ENCODE measurements around the gene RNF224. TPM values are rescaled to one million over a fixed set of nuclear protein-coding genes. Genes with fewer than 3 reads are reported as not detected.
A peak's percentile ranks its signal among the peaks of the same experiment; 100 is the strongest.

RNF224 gene
- total RNA-seq, 1 donor from 2014 or later = not detected

DNA sequence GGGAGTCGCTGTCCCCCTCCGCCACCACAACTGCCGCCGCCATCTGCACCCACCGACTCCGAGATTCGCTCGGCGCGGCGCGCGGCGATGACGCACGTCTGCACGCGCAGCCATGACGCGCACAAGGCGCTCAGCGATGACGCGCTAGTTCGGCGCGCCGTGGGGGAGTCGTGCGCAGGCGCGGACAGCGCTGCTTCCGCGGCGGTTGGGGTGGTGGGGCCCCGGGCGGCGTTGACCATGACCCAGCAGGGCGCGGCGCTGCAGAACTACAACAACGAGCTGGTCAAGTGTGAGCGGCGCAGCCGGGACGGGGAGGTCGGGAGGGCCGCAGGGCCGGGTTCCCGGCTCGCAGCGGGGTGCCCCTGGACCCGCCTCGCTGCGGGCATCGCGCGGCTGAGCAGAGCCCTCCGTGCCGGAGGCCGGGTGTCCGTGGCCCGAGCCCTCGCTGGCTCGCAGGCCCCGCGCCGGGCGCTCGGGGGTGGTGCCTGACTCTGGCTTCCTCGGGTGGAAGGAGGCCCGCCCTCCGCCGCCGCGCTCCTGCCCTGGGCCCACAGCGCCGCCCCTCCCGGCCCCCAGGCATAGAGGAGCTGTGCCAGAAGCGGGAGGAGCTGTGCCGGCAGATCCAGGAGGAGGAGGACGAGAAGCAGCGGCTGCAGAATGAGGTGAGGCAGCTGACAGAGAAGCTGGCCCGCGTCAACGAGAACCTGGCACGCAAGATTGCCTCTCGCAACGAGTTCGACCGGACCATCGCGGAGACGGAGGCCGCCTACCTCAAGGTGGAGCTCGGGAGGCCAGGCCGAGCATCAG lies 38.6 kb upstream of the RNF224 start, which contains the start of the genes ANAPC2 and SSNA1:
Gene ANAPC2, minus strand, starts transcription at position 71 of the 807 bp plus-strand sequence. Its CDS starts 28 bp downstream, at position 43.
Gene SSNA1, plus strand, starts transcription at position 187 of the 807 bp plus-strand sequence. Its CDS starts 51 bp downstream, at position 238.
- Mint-ChIP-seq H3K36me3 (ENCODE audit: low read depth) (peaks cover 29% of the 10 kb centered on the region), H3K4me3 (peak within 1 kb of the TSS; percentile 91), H3K4me1 (peaks cover 22% of the 10 kb centered on the region), H3K27ac (peak within 1 kb of the TSS; percentile 94), H3K27me3 (no peaks in the 10 kb centered on the region), H3K9me3 (no peaks in the 10 kb centered on the region)
- DNase-seq = peak; percentile 99
- intact Hi-C loops (cut with micrococcal nuclease) = loop anchor here (1.0 to 2.0 kb wide), 5 partner anchors 12 to 59 kb away; partner anchors contain the start of genes NDOR1, TMEM203 and TPRN

DNA sequence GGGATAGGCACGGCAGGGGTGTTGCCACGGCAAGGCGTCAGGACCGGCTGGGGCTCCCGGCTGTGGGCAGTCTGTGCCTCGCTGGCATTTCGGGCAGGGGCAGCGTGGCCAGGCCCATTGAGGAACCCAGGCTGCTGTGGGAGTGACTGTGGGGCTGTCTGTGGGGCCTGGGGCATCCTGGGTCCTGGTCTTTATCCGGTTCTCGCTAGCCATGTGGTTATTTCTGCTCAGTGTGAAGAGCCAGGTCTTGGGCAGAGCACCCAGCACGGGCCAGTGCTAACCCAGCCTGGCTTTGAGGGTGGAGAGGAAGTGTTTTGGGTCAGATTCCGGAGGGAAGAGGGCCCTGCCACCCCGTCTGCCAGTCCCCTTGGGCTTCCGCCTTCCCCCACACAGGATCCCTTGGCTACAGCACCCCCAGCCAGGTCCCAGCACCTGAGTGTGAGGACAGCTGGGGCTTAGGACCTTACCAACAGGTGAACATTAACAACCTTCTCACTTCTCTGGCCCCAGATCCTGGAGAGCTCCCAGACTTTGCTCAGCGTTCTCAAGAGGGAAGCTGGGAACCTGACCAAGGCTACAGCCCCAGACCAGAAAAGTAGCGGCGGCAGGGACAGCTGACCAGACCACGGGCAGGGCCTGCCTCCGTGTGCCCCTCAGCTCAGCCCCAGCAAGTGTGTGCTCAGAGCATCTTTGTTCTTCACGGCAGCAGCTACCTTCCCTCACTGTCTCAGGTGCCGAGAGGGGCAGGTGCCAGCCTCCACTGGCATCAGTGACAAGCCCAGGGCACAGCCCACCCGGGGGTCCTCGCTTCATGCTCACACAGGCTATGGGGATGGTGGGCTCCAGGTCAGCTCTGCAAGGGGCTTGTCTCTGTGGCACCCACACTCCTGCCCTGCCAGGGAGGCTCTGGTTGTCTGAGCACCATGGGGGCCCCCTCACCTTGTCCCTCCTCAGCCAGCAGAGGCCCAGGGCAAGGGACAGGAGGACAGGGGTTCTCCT lies 37.7 kb upstream of the RNF224 start:
- Mint-ChIP-seq H3K4me1 (peaks cover 19% of the 10 kb centered on the region), H3K9me3 (no peaks in the 10 kb centered on the region), H3K4me3 (peak overlapping the region; percentile 91), H3K27ac (peak overlapping the region; percentile 94), H3K27me3 (no peaks in the 10 kb centered on the region), H3K36me3 (ENCODE audit: low read depth) (peaks cover 23% of the 10 kb centered on the region)
- DNase-seq = no peak
- intact Hi-C loops (cut with micrococcal nuclease) = loop anchor here (1.0 to 2.0 kb wide), 2 partner anchors 47 to 60 kb away; no protein-coding TSS in a partner anchor

DNA sequence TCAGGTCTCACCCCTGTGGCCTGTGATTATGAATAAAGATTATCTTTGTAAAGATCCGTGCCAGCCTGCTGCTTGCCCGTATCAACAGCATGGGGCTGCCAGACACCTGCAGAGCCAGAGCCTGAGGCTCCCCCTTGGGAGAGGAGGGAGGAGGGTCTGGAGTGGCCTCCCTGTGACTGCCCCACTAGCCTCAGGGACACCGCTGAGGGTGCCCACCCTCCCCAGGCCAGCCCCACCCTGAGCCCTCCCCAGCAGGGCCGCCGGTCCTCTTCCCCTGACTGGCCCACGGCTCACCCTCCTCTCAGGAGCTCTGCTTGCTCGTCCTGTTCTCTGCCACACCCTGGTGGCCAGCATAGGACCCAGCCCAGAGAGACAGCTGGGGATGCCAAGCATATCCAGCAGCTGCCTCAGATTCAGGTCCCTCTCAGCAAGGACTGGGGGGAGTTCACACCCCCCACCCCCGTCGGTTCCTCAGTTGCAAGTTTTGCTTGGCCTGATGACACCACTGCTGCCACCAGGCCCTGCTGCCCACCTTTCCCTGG lies 36.9 kb upstream of the RNF224 start:
- no peak for DNase-seq
- peak overlapping the region; percentile 91 for H3K4me3 Mint-ChIP-seq
- intact Hi-C loops (cut with micrococcal nuclease) = no loop called here
- peaks cover 23% of the 10 kb centered on the region for H3K36me3 Mint-ChIP-seq (ENCODE audit: low read depth)
- no peaks in the 10 kb centered on the region for H3K9me3 Mint-ChIP-seq
- H3K4me1 Mint-ChIP-seq = peaks cover 19% of the 10 kb centered on the region
- peak overlapping the region; percentile 66 for H3K27ac Mint-ChIP-seq
- no peaks in the 10 kb centered on the region for H3K27me3 Mint-ChIP-seq

DNA sequence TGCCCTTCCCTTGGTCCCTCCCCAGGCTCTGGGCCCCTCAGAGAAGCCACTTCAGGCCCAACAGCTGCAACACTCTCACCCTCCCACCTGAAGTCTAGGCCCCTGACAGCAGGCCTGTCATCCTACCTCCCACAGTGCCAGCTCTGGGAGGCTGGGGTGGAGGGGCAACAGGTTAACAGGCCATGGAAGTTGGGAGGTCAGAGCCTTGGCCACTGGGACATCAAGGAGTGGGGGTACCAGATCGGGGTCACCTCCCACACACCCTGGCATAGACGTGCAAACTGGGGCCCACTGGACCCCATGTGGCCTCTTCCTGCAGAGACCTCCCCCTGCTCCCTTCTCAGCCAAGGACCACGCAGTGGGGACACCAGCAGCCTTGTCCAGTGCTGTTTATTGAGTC lies 36.1 kb upstream of the RNF224 start:
- no peaks in the 10 kb centered on the region for H3K9me3 Mint-ChIP-seq
- H3K27ac Mint-ChIP-seq = no peak overlapping the region
- no peaks in the 10 kb centered on the region for H3K27me3 Mint-ChIP-seq
- intact Hi-C loops (cut with micrococcal nuclease) = no loop called here
- H3K4me1 Mint-ChIP-seq = peaks cover 19% of the 10 kb centered on the region
- H3K4me3 Mint-ChIP-seq = peak overlapping the region; percentile 67
- no peak for DNase-seq
- H3K36me3 Mint-ChIP-seq (ENCODE audit: low read depth) = peaks cover 23% of the 10 kb centered on the region

DNA sequence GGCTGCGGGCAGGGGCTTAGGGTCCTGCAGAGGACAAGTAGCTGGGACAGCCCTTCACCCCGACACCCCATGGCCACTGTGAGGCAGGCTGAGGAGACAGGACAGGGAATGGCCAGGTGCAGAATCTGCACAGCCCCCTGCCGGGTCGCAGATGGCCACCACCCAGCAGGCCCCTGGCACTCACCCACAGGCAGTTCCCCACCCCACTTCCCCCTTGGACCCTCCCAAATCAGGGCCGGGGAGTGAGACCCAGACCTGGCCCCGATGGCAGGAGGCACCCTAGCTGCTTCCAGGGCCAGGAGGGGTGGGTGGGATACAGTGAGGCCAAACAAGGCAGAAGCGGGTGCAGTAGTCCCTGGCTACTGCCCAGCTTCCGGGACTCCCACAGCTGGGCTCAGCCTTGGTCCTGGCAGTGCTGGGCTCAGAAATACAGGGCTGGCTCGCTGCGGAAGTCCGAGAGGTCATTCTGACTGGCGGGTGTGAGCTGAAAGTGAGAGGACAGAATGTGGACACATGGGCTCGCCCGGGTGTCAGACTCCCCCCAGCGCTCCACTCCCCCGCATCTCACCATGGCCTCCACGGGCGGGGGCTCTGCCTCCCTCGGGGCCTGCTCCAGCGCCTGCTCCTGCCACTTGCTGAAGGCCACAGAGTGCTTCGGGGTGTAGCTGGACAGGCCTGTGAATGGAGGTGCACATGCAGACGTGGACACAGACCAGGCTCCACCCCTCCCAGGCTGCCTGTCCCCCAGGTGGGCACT lies 35.4 kb upstream of the RNF224 start:
- intact Hi-C loops (cut with micrococcal nuclease) = no loop called here

DNA sequence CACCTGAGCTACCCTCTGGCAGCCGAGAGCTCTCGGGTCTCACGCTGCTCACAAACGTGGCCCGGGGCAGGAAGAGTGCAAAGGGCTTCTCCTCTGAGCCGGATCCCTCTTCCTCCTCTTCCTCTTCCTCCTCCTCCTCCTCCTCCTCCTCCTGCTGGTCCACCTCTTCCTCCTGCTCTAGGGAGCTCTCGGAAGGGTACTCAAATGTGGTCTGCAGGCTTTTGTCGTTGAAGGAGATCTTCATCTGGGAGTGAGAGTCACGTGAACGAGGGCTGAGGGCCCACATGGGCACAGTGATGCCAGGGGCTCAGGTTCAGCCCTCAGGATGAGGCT lies 34.9 kb upstream of the RNF224 start:
- no peak for DNase-seq
- no peak overlapping the region for H3K27ac Mint-ChIP-seq

More for the DNA sequence above, 35.4 kb upstream of the RNF224 start:
- Mint-ChIP-seq H3K27me3 (no peaks in the 10 kb centered on the region), H3K36me3 (ENCODE audit: low read depth) (peaks cover 22% of the 10 kb centered on the region), H3K4me3 (no peak overlapping the region), H3K27ac (no peak overlapping the region), H3K4me1 (peaks cover 15% of the 10 kb centered on the region), H3K9me3 (no peaks in the 10 kb centered on the region)
- no peak for DNase-seq

DNA sequence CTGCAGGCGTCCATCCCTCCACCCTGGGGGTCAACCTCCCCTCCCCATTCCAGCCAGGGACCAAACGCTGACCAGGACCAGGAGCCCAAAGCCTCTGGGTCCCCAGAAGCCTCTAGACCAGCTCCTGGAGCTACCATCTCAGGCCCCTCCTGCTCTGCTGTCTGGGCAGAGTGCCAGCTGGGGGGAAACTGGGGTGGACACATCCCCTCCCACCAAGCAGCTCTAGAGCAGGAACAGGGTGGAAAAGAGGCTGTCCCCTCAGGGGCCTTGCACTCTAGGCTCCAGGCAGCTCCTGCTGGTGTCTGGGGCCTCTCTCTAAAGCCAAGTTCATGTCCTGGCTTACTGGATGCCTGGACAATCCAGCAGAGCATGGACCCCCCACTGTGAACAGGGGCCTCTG lies 34.4 kb upstream of the RNF224 start:
- no peaks in the 10 kb centered on the region for H3K27me3 Mint-ChIP-seq
- peaks cover 19% of the 10 kb centered on the region for H3K36me3 Mint-ChIP-seq (ENCODE audit: low read depth)
- no peaks in the 10 kb centered on the region for H3K9me3 Mint-ChIP-seq
- intact Hi-C loops (cut with micrococcal nuclease) = no loop called here
- peaks cover 7% of the 10 kb centered on the region for H3K4me1 Mint-ChIP-seq
- no peak overlapping the region for H3K27ac Mint-ChIP-seq
- no peak overlapping the region for H3K4me3 Mint-ChIP-seq
- no peak for DNase-seq

More for the DNA sequence above, 34.9 kb upstream of the RNF224 start:
- peaks cover 19% of the 10 kb centered on the region for H3K36me3 Mint-ChIP-seq (ENCODE audit: low read depth)
- no peaks in the 10 kb centered on the region for H3K27me3 Mint-ChIP-seq
- intact Hi-C loops (cut with micrococcal nuclease) = no loop called here
- no peaks in the 10 kb centered on the region for H3K9me3 Mint-ChIP-seq
- H3K4me1 Mint-ChIP-seq = peaks cover 11% of the 10 kb centered on the region
- H3K4me3 Mint-ChIP-seq = no peak overlapping the region

DNA sequence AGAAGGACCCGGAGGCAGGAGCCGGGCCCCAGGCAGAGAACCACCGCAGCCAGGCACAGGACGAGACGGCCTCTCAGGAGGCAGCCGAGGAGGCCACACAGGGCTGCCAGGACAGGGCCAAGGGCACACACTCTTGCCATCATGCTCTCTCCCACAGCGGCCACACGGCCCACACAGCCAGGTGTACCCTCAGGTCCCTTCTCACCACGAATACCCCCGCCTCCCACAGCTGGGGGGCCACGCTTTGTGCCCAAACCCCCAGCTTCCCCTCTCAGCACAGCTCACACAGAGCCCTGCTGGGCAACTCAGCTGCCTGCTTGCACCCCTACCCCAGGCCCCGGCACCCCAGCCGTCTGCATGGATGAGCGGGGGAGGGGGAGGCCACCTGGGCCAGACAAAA lies 33.5 kb upstream of the RNF224 start:
- DNase-seq = no peak
- H3K27me3 Mint-ChIP-seq = no peaks in the 10 kb centered on the region
- intact Hi-C loops (cut with micrococcal nuclease) = no loop called here
- no peak overlapping the region for H3K27ac Mint-ChIP-seq
- H3K9me3 Mint-ChIP-seq = no peaks in the 10 kb centered on the region
- no peak overlapping the region for H3K4me3 Mint-ChIP-seq
- H3K4me1 Mint-ChIP-seq = peaks cover 6% of the 10 kb centered on the region
- peaks cover 16% of the 10 kb centered on the region for H3K36me3 Mint-ChIP-seq (ENCODE audit: low read depth)

DNA sequence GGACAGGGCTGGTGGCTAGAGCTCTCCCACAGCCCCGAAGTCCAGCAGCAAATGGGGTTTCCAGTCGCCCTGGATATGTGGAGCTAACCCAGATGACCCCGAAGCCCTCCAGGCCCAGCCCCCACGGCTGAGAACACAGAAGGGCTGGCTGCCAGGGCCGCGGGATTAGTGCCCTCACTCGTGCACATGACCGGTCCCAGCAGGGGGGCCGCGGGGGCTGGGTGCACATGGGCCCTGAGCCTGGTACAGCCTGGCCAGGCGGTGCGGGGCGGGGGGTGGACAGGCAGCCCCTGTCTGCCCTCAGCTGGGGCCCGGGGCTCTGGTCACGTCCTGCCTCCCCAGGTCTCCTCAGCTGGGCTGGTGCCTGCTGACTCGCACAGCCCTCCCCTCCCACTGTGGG lies 32.9 kb upstream of the RNF224 start:
- Mint-ChIP-seq H3K27ac (no peak overlapping the region), H3K9me3 (no peaks in the 10 kb centered on the region), H3K4me3 (no peak overlapping the region), H3K27me3 (no peaks in the 10 kb centered on the region), H3K36me3 (ENCODE audit: low read depth) (peaks cover 11% of the 10 kb centered on the region), H3K4me1 (peaks cover 3% of the 10 kb centered on the region)
- DNase-seq = no peak
- intact Hi-C loops (cut with micrococcal nuclease) = no loop called here

DNA sequence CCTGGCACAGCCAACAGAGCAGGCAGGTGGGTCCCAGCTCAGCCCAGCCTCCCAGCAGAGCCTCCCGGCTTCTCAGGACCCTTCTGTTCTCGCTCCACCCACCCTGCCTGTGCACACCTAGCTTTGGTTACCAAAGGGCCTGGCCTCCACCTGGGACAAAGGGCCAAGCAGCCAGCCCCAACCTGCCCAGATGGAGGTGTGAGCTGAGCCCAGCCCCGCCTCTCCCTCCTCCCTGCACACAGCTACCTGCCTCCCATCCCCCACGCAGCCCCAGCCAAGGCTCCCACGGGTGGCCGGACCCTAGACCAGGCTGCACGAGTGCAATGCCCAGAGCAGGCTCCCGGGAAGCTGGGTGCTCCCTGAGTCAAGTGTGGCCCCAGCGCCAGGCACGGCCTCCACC lies 32.4 kb upstream of the RNF224 start:
- no peak for DNase-seq
- no peak overlapping the region for H3K27ac Mint-ChIP-seq
- intact Hi-C loops (cut with micrococcal nuclease) = no loop called here
- no peaks in the 10 kb centered on the region for H3K9me3 Mint-ChIP-seq
- no peak overlapping the region for H3K4me3 Mint-ChIP-seq
- peaks cover 8% of the 10 kb centered on the region for H3K36me3 Mint-ChIP-seq (ENCODE audit: low read depth)
- no peaks in the 10 kb centered on the region for H3K4me1 Mint-ChIP-seq
- peaks cover 2% of the 10 kb centered on the region for H3K27me3 Mint-ChIP-seq

DNA sequence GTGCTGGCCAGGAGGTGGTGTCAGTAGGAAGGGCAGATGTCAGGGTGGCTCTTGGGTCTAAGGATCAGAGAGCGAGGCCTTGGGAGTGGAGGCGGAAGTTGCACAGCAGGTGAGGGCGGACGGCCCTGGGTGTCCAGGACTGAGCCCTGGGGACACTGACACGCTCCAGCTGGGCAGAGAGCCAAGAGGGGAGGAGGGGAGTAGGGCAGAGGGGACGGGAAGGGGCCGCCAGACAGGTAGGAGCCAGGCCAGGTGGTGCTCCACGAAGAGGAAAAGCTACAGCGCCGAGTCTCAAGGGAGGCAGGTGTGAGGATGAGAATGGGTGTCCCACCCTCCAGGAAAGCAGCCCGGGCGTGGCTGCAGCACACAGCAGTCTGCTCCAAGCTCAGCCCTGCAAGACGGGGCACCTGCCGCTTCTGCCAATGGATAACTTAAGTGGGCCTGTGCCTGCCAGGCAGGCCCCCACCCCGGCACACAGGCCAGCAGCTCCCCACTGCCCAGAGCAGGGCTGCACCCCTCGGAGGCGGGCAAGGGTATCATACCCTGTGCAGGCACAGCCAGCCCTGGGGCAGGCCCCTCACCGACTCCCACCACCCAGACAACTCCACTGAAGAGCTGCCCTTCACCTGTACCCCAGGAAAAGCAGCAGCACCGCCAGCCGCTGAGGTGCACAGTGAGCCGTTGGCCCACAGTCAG lies 31.6 kb upstream of the RNF224 start:
- Mint-ChIP-seq H3K9me3 (no peaks in the 10 kb centered on the region), H3K4me1 (no peaks in the 10 kb centered on the region), H3K36me3 (ENCODE audit: low read depth) (peaks cover 6% of the 10 kb centered on the region), H3K4me3 (no peak overlapping the region), H3K27me3 (peaks cover 2% of the 10 kb centered on the region), H3K27ac (no peak overlapping the region)
- no peak for DNase-seq
- intact Hi-C loops (cut with micrococcal nuclease) = no loop called here

DNA sequence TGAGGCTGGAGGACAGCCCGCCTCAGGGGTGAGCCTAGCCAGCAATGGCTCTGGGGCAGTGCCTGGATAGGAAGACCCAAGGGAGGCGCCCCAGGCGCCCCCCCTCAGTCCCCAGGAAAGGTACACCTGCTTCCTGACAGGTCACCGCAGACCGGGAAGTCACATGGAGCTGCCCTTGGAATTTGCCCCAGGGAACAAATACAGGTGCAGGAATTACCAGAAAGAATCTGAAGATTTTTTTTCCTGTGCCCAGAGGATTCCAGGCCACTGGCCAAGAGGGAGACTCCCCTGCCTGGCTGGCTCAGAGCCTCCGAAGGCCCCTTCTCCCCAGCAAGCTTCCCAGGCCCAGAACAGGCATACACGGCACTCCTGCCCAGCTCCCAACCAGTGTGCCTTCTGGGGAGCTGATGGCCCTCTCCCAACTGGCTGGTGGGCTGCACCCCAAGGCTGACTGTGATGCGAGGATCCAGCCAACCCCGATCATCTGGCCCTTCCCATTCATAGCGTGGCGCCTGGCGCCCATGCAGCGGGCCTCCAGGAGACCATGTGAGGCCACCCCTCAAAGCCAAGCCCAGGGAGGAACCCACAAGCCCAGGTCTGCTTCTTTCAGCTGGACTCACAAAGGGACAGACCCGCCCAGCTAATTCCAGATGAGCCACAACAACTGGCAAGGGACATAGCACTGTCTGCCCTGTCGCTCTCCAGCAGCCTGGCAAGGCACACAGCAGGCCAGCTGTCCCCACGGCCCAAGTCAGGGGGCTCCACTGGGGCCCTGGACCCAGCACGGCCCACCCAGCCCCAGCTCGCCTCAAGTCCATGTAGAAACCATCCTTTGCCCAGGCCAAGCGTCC lies 29.0 kb upstream of the RNF224 start:
- H3K9me3 Mint-ChIP-seq = no peaks in the 10 kb centered on the region
- DNase-seq = no peak
- H3K36me3 Mint-ChIP-seq (ENCODE audit: low read depth) = peaks cover 3% of the 10 kb centered on the region
- H3K4me3 Mint-ChIP-seq = peak overlapping the region; percentile 32
- H3K4me1 Mint-ChIP-seq = peaks cover 8% of the 10 kb centered on the region
- no peak overlapping the region for H3K27ac Mint-ChIP-seq
- H3K27me3 Mint-ChIP-seq = peaks cover 2% of the 10 kb centered on the region
- intact Hi-C loops (cut with micrococcal nuclease) = no loop called here
